B cell (primary cell): Measurements from ENCODE around the gene USH1G. TPM values are rescaled to one million over a fixed set of nuclear protein-coding genes. Genes with fewer than 3 reads are reported as not detected.

Source experiments
- ATAC-seq: fragments of 200-7000 bp; cut with Tn5 transposase; one replicate; pipeline ENCODE4 v1.10.0; 2021; ENCODE audit warnings: low read depth, mild to moderate bottlenecking, moderate number of reproducible peaks, moderate library complexity
- CTCF ChIA-PET: fragments of 350-600 bp; sonication (Branson Sonifier 250); formaldehyde crosslinking; loops from one replicate; lab custom pipeline; 2021; ENCODE audit warnings: antibody characterized with exemption, inconsistent platforms; lab: Charles Lee
- POLR2A ChIA-PET: fragments of 350-600 bp; sonication (Branson Sonifier 250); formaldehyde crosslinking; loops from one replicate; lab custom pipeline; 2021; ENCODE audit warnings: antibody characterized with exemption; lab: Charles Lee
- DNase-seq: peaks from one replicate; pipeline ENCODE4 v3.0.0; 2013
- H2AFZ ChIP-seq: 2 replicates; pipeline ENCODE4 v1.6.1; 2012; ENCODE audit warnings: mild to moderate bottlenecking, low read depth, low read length; ENCODE audit not compliant: insufficient read depth, poor library complexity, severe bottlenecking
- H3K27ac ChIP-seq, 2 donors: 1 replicate in 1 of 2; 2 replicates in 1 of 2; pipeline ENCODE4 v1.5.1; 2012 to 2013; ENCODE audit warnings: low read length in 2 of 2, mild to moderate bottlenecking in 2 of 2, moderate library complexity in 1 of 2
- H3K27me3 ChIP-seq, 4 experiments: fragments of 200-600 bp in 1 of 4; sonication (generic) in 1 of 4; replicated peaks in 1 of 4; 1 replicate in 2 of 4; 2 replicates in 2 of 4; pipeline versions ENCODE4 v1.6.1 to v1.7.0; 2013 to 2016; ENCODE audit warnings: low read length in 3 of 4, mild to moderate bottlenecking in 2 of 4, mixed read lengths in 1 of 4, moderate library complexity in 1 of 4; ENCODE audit not compliant: insufficient read depth in 4 of 4, control insufficient read depth in 3 of 4; ENCODE audit errors: control extremely low read depth in 1 of 4
- H3K36me3 ChIP-seq, 2 experiments: replicated peaks in 1 of 2; 1 replicate in 1 of 2; 2 replicates in 1 of 2; pipeline versions ENCODE4 v1.6.1 to v1.7.1; 2013; ENCODE audit warnings: low read length in 1 of 2; ENCODE audit not compliant: insufficient read depth in 2 of 2, control insufficient read depth in 1 of 2; ENCODE audit errors: control extremely low read depth in 1 of 2, extremely low read depth in 1 of 2
- H3K4me1 ChIP-seq, 2 donors: fragments of 200-600 bp in 1 of 2; sonication (generic) in 1 of 2; 1 replicate in 1 of 2; 2 replicates in 1 of 2; pipeline versions ENCODE4 v1.5.1 to v1.6.1; 2013 to 2017; ENCODE audit warnings: low read length in 2 of 2; ENCODE audit not compliant: control insufficient read depth in 2 of 2, insufficient read depth in 2 of 2
- H3K4me2 ChIP-seq: replicated peaks from 2 replicates; pipeline ENCODE3; 2012; ENCODE audit warnings: mild to moderate bottlenecking, low read depth, low read length; ENCODE audit not compliant: poor library complexity, severe bottlenecking
- H3K4me3 ChIP-seq, 5 experiments: fragments of 200-600 bp in 1 of 5; sonication (generic) in 1 of 5; 1 replicate in 3 of 5; 2 replicates in 2 of 5; pipeline versions ENCODE4 v1.5.1 to v1.7.0; 2011 to 2016; ENCODE audit warnings: low read length in 4 of 5, mild to moderate bottlenecking in 4 of 5, low read depth in 2 of 5, control low read depth in 1 of 5, moderate library complexity in 1 of 5; ENCODE audit not compliant: insufficient read depth in 1 of 5; ENCODE audit errors: control extremely low read depth in 1 of 5, extremely low read depth in 1 of 5
- H3K79me2 ChIP-seq: fragments of 200-600 bp; sonication (generic); one replicate; pipeline ENCODE4 v1.6.0; 2016; ENCODE audit warnings: low read length; ENCODE audit not compliant: control insufficient read depth, insufficient read depth
- H3K9ac ChIP-seq: fragments of 200-600 bp; sonication (generic); 2 replicates; pipeline ENCODE4 v1.6.1; 2017; ENCODE audit warnings: mild to moderate bottlenecking, low read length, moderate library complexity
- H3K9me3 ChIP-seq, 3 donors: one replicate each; pipeline versions ENCODE4 v1.6.1 to v1.7.1; 2013; ENCODE audit warnings: low read length in 2 of 3; ENCODE audit not compliant: control insufficient read depth in 2 of 3, insufficient read depth in 1 of 3; ENCODE audit errors: control extremely low read depth in 1 of 3
- H4K20me1 ChIP-seq: 2 replicates; pipeline ENCODE4 v1.6.0; 2012; ENCODE audit warnings: mild to moderate bottlenecking, low read length; ENCODE audit not compliant: insufficient read depth, control insufficient read depth, poor library complexity, severe bottlenecking
- H3K27ac Mint-ChIP-seq: one replicate; pipeline ENCODE4 v1.8.0; 2021; ENCODE audit warnings: mixed read lengths
- H3K27me3 Mint-ChIP-seq: one replicate; pipeline ENCODE4 v1.8.0; 2021; ENCODE audit warnings: mixed read lengths
- H3K4me1 Mint-ChIP-seq: one replicate; pipeline ENCODE4 v1.8.0; 2021; ENCODE audit warnings: mixed read lengths
- H3K4me3 Mint-ChIP-seq: one replicate; pipeline ENCODE4 v1.8.0; 2021; ENCODE audit warnings: mixed read lengths
- H3K9me3 Mint-ChIP-seq: one replicate; pipeline ENCODE4 v1.8.0; 2022; ENCODE audit warnings: mixed read lengths; ENCODE audit not compliant: insufficient read depth
- CTCF ChIP-seq: fragments of 200-600 bp; IDR thresholded peaks from one replicate; pipeline ENCODE4 v1.8.0; 2022; ENCODE audit warnings: antibody characterized with exemption, mild to moderate bottlenecking
- EZH2 ChIP-seq: IDR thresholded peaks from 2 replicates; pipeline ENCODE4 v1.6.1; 2012; ENCODE audit warnings: borderline replicate concordance, low read depth, mild to moderate bottlenecking, moderate library complexity, low read length; ENCODE audit not compliant: insufficient read depth, poor library complexity, severe bottlenecking
- WGBS: methylation state at CpG from one replicate; pipeline ENCODE4 v1.1.5; 2013; ENCODE audit warnings: missing lambda C conversion rate; ENCODE audit not compliant: insufficient coverage; 5-methylcytosine and 5-hydroxymethylcytosine counted together
- intact Hi-C: fragments of 100-400 bp; cut with micrococcal nuclease; formaldehyde crosslinking; loops from one replicate; pipeline ENCODE4 v1.10.0; 2022
- polyA plus RNA-seq: library from polyadenylated mRNA; depleted of rRNA; stranded (reverse); fragments of >200 nt; gene quantifications from 2 replicates; pipeline ENCODE4 v1.2.3, GENCODE V29; 2012
- total RNA-seq, 2 donors: library from RNA; stranded (reverse); fragments of 120-200 nt in 1 of 2; gene quantifications; 1 replicate in 1 of 2; 2 replicates in 1 of 2; pipeline versions ENCODE4 v1.2.3 to v1.2.4, GENCODE V29; 2013 to 2022

Gene USH1G
- total and polyA plus RNA-seq, 2 donors (not counting 1 experiment from before 2014, with no cell fraction given), result not detected

GRCh38 chr17:74877592-74878548 lies 45.2 kb downstream of the USH1G start:
- Mint-ChIP-seq H3K27me3 (peaks cover 4% of the 10 kb centered on the region), H3K4me3 (no peak overlapping the region), H3K27ac (no peak overlapping the region), H3K9me3 (no peaks in the 10 kb centered on the region), H3K4me1 (peaks cover 5% of the 10 kb centered on the region)
- H3K27me3 ChIP-seq, result no peaks in the 10 kb centered on the region
- H3K4me3 ChIP-seq, result no peak overlapping the region
- no peak for TF ChIP-seq CTCF
- TF ChIP-seq EZH2, result no peak
- ChIA-PET CTCF (no interaction called here), POLR2A (interaction anchor here (0.5 kb wide), 1 partner anchor 56 kb away, joined by 6 read pairs; no protein-coding TSS in a partner anchor)
- ATAC-seq (no peak), DNase-seq (no peak)
- no peaks in the 10 kb centered on the region for H3K9me3 ChIP-seq
- H4K20me1 ChIP-seq, result no peaks in the 10 kb centered on the region
- H3K79me2 ChIP-seq, result no peaks in the 10 kb centered on the region
- no peak overlapping the region for H3K9ac ChIP-seq
- no peak overlapping the region for H3K27ac ChIP-seq
- no peak overlapping the region for H2AFZ ChIP-seq
- no peak overlapping the region for H3K4me2 ChIP-seq
- no peaks in the 10 kb centered on the region for H3K36me3 ChIP-seq
- intact Hi-C loops, result no loop called here
- H3K4me1 ChIP-seq, result peaks cover 4 to 6% of the 10 kb centered on the region in 2 donors
- 79% methylated on average over 18 of the region's 19 CpGs for WGBS
